ENCODE results near the gene EXOC6. TPM values are rescaled to one million over a fixed set of nuclear protein-coding genes. Genes with fewer than 3 reads are reported as not detected.
"Not testable (repeated sequence)": the region's sequence is repeated elsewhere in the genome, so short reads cannot be mapped to it uniquely, and the experiment has no call there.

The EXOC6 gene
- total and polyA plus RNA-seq, 2 donors from 2014 or later = 9.5 to 17.0 TPM

DNA sequence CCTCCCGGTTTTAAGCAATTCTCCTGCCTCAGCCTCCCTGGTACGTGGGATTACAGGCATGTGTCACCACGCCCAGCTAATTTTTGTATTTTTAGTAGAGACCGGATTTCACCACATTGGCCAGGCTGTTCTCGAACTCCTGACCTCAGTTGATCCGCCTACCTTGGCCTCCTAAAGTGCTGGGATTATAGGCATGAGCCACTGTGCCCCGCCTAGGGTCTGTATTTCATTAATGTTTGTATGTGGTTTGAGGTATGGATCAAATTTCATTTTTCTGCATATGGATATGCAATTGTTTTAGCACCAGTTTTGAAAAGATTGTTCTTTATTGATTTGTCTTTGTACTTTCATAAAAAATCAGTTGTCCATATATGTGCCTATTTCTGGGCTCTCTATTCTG, 251.3 kb downstream of the EXOC6 start:
- Histone ChIP-seq H3K36me3 (ENCODE audit: control insufficient read depth in 2 of 3, insufficient read depth in 3 of 3, low read length in 3 of 3) (no peaks in the 10 kb centered on the region), H3K4me1 (ENCODE audit: control insufficient read depth in 2 of 3, insufficient read depth in 2 of 3, low read depth in 1 of 3, low read length in 3 of 3) (no peaks in the 10 kb centered on the region), H3K9ac (ENCODE audit: low read length in 3 of 3) (no peak overlapping the region), H3K27ac (ENCODE audit: low read depth in 2 of 2, low read length in 2 of 2) (no peak overlapping the region), H3K9me3 (ENCODE audit: control insufficient read depth in 2 of 3, insufficient read depth in 1 of 3, low read length in 3 of 3) (peaks cover 0 to 3% (median 0%) of the 10 kb centered on the region in 3 donors), H3K4me3 (ENCODE audit: low read length in 3 of 3) (no peak overlapping the region), H3K27me3 (ENCODE audit: control insufficient read depth, insufficient read depth, low read length) (no peaks in the 10 kb centered on the region)
- intact Hi-C loops (cut with DNase I) = no loop called here
- no peak for DNase-seq
- TF ChIP-seq, protein P1, sequence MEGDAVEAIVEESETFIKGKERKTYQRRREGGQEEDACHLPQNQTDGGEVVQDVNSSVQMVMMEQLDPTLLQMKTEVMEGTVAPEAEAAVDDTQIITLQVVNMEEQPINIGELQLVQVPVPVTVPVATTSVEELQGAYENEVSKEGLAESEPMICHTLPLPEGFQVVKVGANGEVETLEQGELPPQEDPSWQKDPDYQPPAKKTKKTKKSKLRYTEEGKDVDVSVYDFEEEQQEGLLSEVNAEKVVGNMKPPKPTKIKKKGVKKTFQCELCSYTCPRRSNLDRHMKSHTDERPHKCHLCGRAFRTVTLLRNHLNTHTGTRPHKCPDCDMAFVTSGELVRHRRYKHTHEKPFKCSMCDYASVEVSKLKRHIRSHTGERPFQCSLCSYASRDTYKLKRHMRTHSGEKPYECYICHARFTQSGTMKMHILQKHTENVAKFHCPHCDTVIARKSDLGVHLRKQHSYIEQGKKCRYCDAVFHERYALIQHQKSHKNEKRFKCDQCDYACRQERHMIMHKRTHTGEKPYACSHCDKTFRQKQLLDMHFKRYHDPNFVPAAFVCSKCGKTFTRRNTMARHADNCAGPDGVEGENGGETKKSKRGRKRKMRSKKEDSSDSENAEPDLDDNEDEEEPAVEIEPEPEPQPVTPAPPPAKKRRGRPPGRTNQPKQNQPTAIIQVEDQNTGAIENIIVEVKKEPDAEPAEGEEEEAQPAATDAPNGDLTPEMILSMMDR (IDR thresholded peaks at IDR 0.05; ENCODE audit: borderline replicate concordance, extremely low read depth, insufficient read depth) = no peak
- FAIRE-seq = no peak

DNA sequence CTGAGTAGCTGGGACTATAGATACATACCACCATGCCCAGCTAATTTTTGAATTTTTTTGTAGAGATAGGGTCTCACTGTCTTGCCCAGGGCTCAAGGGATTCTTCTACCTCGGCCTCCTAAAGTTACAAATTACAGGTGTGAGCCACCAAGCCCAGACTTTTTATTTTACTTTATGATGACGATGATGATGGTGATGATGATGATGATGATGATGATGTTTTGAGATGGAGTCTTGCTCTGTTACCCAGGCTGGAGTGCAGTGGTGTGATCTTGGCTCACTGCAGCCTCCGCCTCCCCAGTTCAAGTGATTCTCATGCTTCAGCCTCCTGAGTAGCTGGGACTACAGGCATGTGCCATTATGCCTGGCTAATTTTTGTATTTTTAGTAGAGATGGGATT, 252.8 kb downstream of the EXOC6 start:
- H3K4me1 ChIP-seq (ENCODE audit: control insufficient read depth in 2 of 3, insufficient read depth in 2 of 3, low read depth in 1 of 3, low read length in 3 of 3); H3K27me3 ChIP-seq (ENCODE audit: control insufficient read depth, insufficient read depth, low read length); H3K27ac ChIP-seq (ENCODE audit: low read depth in 2 of 2, low read length in 2 of 2); intact Hi-C loops (cut with DNase I); FAIRE-seq; DNase-seq; H3K4me3 ChIP-seq (ENCODE audit: low read length in 3 of 3); H3K36me3 ChIP-seq (ENCODE audit: control insufficient read depth in 2 of 3, insufficient read depth in 3 of 3, low read length in 3 of 3); H3K9ac ChIP-seq (ENCODE audit: low read length in 3 of 3); H3K9me3 ChIP-seq (ENCODE audit: control insufficient read depth in 2 of 3, insufficient read depth in 1 of 3, low read length in 3 of 3): not testable (repeated sequence)

DNA sequence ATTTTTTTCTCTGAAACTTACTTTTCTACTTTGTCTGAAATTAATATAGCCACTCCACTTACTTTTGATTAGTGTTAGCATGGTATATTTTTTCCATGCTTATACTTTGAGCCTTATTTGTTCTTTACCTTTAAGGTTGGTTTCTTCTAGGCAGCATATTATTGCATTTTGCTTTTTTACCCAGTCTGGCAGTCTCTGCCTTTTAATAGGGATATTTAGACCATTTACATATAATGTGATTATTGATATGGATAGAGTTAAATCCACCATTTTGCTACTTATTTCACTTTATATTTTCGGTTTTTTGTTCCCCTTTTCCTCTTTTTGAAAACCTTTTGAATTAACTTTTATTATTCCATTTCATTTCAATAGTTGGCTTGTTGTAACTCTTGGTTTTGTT, 255.6 kb downstream of the EXOC6 start:
- intact Hi-C loops (cut with DNase I) = no loop called here
- H3K4me3 ChIP-seq (ENCODE audit: low read length in 3 of 3) = no peak overlapping the region
- no peak for FAIRE-seq
- H3K9me3 ChIP-seq (ENCODE audit: control insufficient read depth in 2 of 3, insufficient read depth in 1 of 3, low read length in 3 of 3) = peaks cover 0 to 3% (median 0%) of the 10 kb centered on the region in 3 donors
- no peaks in the 10 kb centered on the region for H3K4me1 ChIP-seq (ENCODE audit: control insufficient read depth in 2 of 3, insufficient read depth in 2 of 3, low read depth in 1 of 3, low read length in 3 of 3)
- TF ChIP-seq, protein P1 (IDR thresholded peaks at IDR 0.05; ENCODE audit: borderline replicate concordance, extremely low read depth, insufficient read depth) = no peak
- no peak overlapping the region for H3K27ac ChIP-seq (ENCODE audit: low read depth in 2 of 2, low read length in 2 of 2)
- no peak for DNase-seq
- no peaks in the 10 kb centered on the region for H3K36me3 ChIP-seq (ENCODE audit: control insufficient read depth in 2 of 3, insufficient read depth in 3 of 3, low read length in 3 of 3)
- H3K9ac ChIP-seq (ENCODE audit: low read length in 3 of 3) = no peak overlapping the region
- H3K27me3 ChIP-seq (ENCODE audit: control insufficient read depth, insufficient read depth, low read length) = no peaks in the 10 kb centered on the region

DNA sequence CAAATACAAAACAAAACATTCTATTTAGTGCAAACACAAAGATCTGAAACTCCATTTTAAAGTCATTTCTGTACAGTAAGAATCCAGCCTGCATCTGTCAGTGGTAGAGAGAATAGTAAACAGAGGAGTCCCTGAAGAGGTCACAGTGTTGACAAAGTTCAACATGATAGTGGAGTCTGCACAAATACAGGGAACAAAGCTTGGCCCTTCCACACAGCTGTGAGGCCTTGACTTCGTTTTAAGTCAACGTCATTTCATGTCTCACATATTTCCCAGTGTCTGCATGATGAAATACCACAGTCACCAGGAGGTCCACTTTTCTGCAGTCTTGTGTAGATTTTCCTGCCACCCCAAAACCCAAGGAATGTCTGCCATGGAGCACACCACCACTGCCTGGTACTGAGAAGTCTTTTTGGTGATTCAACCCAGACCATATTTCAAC, 258.3 kb downstream of the EXOC6 start:
- TF ChIP-seq, protein P1 (IDR thresholded peaks at IDR 0.05; ENCODE audit: borderline replicate concordance, extremely low read depth, insufficient read depth) = no peak
- Histone ChIP-seq H3K9ac (ENCODE audit: low read length in 3 of 3) (no peak overlapping the region), H3K4me3 (ENCODE audit: low read length in 3 of 3) (no peak overlapping the region), H3K36me3 (ENCODE audit: control insufficient read depth in 2 of 3, insufficient read depth in 3 of 3, low read length in 3 of 3) (no peaks in the 10 kb centered on the region), H3K27ac (ENCODE audit: low read depth in 2 of 2, low read length in 2 of 2) (no peak overlapping the region), H3K4me1 (ENCODE audit: control insufficient read depth in 2 of 3, insufficient read depth in 2 of 3, low read depth in 1 of 3, low read length in 3 of 3) (no peaks in the 10 kb centered on the region), H3K27me3 (ENCODE audit: control insufficient read depth, insufficient read depth, low read length) (no peaks in the 10 kb centered on the region), H3K9me3 (ENCODE audit: control insufficient read depth in 2 of 3, insufficient read depth in 1 of 3, low read length in 3 of 3) (peaks cover 0 to 3% (median 0%) of the 10 kb centered on the region in 3 donors)
- FAIRE-seq (no peak), DNase-seq (no peak)
- intact Hi-C loops (cut with DNase I) = no loop called here

Other genes with a start within 250 kb of the EXOC6 start
- 10.0 TPM for gene HHEX, start 158.6 kb upstream of the EXOC6 start, total RNA-seq
- gene HHEX, start 158.6 kb upstream of the EXOC6 start, polyA plus RNA-seq (ENCODE audit: insufficient read depth, low read depth, low replicate concordance) = 3.1 TPM
- 0.35 TPM for gene CYP26C1, start 212.3 kb downstream of the EXOC6 start, total RNA-seq
- 0.09 TPM for gene CYP26C1, start 212.3 kb downstream of the EXOC6 start, polyA plus RNA-seq (ENCODE audit: insufficient read depth, low read depth, low replicate concordance)
- gene CYP26A1, start 225.4 kb downstream of the EXOC6 start, total RNA-seq = 0.22 TPM
- not detected for gene CYP26A1, start 225.4 kb downstream of the EXOC6 start, polyA plus RNA-seq (ENCODE audit: insufficient read depth, low read depth, low replicate concordance)

Data from kidney (tissue), 14 donors.